Measurements from ENCODE around the gene YTHDF2. TPM values are rescaled to one million over a fixed set of nuclear protein-coding genes. Genes with fewer than 3 reads are reported as not detected.

YTHDF2 gene
- total RNA-seq, 1 experiment from 2014 or later = 200 TPM

DNA sequence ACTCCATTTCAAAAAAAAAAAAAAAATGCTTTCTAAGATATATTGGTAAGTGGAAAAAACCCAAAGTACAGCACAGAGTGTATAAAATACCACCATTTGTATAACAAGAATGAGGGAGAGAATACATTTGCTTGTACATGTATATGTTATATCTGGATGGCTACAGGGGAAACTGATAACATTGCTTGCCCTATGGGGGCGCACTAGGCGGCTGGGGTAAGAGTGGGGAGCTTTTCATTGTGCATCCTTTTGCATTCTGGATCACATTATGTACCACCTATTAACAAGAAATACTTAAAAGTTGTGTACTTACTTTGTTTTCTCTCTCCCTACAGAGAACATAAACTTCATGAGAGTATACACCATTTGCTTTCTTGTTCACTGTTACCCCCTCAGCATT is 46.6 kb downstream of the YTHDF2 start:
- H3K9ac ChIP-seq (ENCODE audit: extremely low read depth, insufficient read length, low read length) = no peak overlapping the region
- H4K91ac ChIP-seq (ENCODE audit: insufficient read length, low read depth, low read length) = no peak overlapping the region
- H3K4me1 ChIP-seq (ENCODE audit: insufficient read depth, low read length) = no peaks in the 10 kb centered on the region
- H2BK5ac ChIP-seq (ENCODE audit: insufficient read length, low read length) = no peak overlapping the region
- no peak overlapping the region for H3K4me2 ChIP-seq (ENCODE audit: insufficient read depth, insufficient read length, low read length)
- no peak overlapping the region for H3K27ac Mint-ChIP-seq
- H3K23ac ChIP-seq (ENCODE audit: insufficient read length, low read depth, low read length) = no peak overlapping the region
- H3K56ac ChIP-seq (ENCODE audit: insufficient read length, low read depth, low read length) = no peak overlapping the region
- no peaks in the 10 kb centered on the region for H3K9me3 ChIP-seq (ENCODE audit: control insufficient read depth, low read depth, low read length)
- no peaks in the 10 kb centered on the region for H4K20me1 ChIP-seq (ENCODE audit: control insufficient read depth, insufficient read depth, insufficient read length)
- no peaks in the 10 kb centered on the region for H3K27me3 ChIP-seq (ENCODE audit: insufficient read depth, low read length)
- H2BK20ac ChIP-seq (ENCODE audit: low read depth, low read length, poor library complexity, severe bottlenecking) = no peak overlapping the region
- peaks cover 4% of the 10 kb centered on the region for H3K27me3 Mint-ChIP-seq (ENCODE audit: low read depth)
- DNase-seq = no peak
- no peaks in the 10 kb centered on the region for H3K23me2 ChIP-seq (ENCODE audit: insufficient read length, low read depth, low read length, poor library complexity, severe bottlenecking)
- H3K14ac ChIP-seq (ENCODE audit: insufficient read depth, low read length) = no peak overlapping the region
- no peak overlapping the region for H3K4me3 Mint-ChIP-seq
- H3T11ph ChIP-seq (ENCODE audit: low read length) = no peak overlapping the region
- peaks cover 10 to 13% of the 10 kb centered on the region in 2 experiments for H3K4me1 Mint-ChIP-seq
- H2BK15ac ChIP-seq (ENCODE audit: low read depth, low read length) = no peak overlapping the region
- no peaks in the 10 kb centered on the region for H3K36me3 Mint-ChIP-seq (ENCODE audit: insufficient read depth in 1 of 3, low read depth in 3 of 3)
- no CpG with 5 or more reads among the region's 2 CpGs for WGBS (ENCODE audit: extremely low coverage, insufficient read length, low lambda C conversion rate)
- H2BK12ac ChIP-seq (ENCODE audit: insufficient read length, low read depth, low read length) = no peak overlapping the region
- TF ChIP-seq, protein P1, sequence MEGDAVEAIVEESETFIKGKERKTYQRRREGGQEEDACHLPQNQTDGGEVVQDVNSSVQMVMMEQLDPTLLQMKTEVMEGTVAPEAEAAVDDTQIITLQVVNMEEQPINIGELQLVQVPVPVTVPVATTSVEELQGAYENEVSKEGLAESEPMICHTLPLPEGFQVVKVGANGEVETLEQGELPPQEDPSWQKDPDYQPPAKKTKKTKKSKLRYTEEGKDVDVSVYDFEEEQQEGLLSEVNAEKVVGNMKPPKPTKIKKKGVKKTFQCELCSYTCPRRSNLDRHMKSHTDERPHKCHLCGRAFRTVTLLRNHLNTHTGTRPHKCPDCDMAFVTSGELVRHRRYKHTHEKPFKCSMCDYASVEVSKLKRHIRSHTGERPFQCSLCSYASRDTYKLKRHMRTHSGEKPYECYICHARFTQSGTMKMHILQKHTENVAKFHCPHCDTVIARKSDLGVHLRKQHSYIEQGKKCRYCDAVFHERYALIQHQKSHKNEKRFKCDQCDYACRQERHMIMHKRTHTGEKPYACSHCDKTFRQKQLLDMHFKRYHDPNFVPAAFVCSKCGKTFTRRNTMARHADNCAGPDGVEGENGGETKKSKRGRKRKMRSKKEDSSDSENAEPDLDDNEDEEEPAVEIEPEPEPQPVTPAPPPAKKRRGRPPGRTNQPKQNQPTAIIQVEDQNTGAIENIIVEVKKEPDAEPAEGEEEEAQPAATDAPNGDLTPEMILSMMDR (conservative IDR thresholded peaks at IDR 0.05) = 0 out of 3 replicates have a peak, but pooled peaks have one; percentile 21
- H3K27ac ChIP-seq (ENCODE audit: insufficient read length, low read depth, low read length) = no peak overlapping the region
- no peak overlapping the region for H2AK5ac ChIP-seq (ENCODE audit: insufficient read length, low read length)
- no peak overlapping the region for H4K5ac ChIP-seq (ENCODE audit: insufficient read length, low read depth, low read length)
- H2AFZ ChIP-seq (ENCODE audit: low read length) = no peak overlapping the region
- no peaks in the 10 kb centered on the region for H3K79me1 ChIP-seq (ENCODE audit: insufficient read depth, low read depth, low read length, poor library complexity, severe bottlenecking)
- no peak overlapping the region for H3K4ac ChIP-seq (ENCODE audit: low read depth, low read length)
- H2BK120ac ChIP-seq (ENCODE audit: low read depth, low read length, poor library complexity, severe bottlenecking) = no peak overlapping the region
- no peak overlapping the region for H3K18ac ChIP-seq (ENCODE audit: insufficient read length, low read depth, low read length)
- H3K79me2 ChIP-seq (ENCODE audit: insufficient read depth, low read length) = no peaks in the 10 kb centered on the region
- no peaks in the 10 kb centered on the region for H3K9me3 Mint-ChIP-seq
- no peak overlapping the region for H4K8ac ChIP-seq (replicated peaks; ENCODE audit: insufficient read length, low read depth, low read length)

Data from H9 (cell line).